GM23338 (cell line): ENCODE results near the gene SELENOO. TPM values are rescaled to one million over a fixed set of nuclear protein-coding genes. Genes with fewer than 3 reads are reported as not detected.

ENCODE experiments used
- ATAC-seq: fragments of 200-7000 bp; cut with Tn5 transposase; 3 replicates; pipeline ENCODE4 v1.9.1; 2020
- DNase-seq: peaks from one replicate; pipeline ENCODE4 v3.0.0-alpha.2; 2015; ENCODE audit warnings: low spot score
- H2AFZ ChIP-seq: fragments of 200-600 bp; sonication (generic); 2 replicates; pipeline ENCODE4 v1.8.0; 2016; ENCODE audit warnings: antibody characterized with exemption, mild to moderate bottlenecking, moderate library complexity
- H3F3A ChIP-seq: fragments of 200-600 bp; sonication (generic); replicated peaks from 2 replicates; pipeline ENCODE4 v1.8.0; 2017; ENCODE audit warnings: antibody characterized with exemption, mixed run types, low read depth
- H3K27ac ChIP-seq: fragments of 200-600 bp; sonication (generic); 2 replicates; pipeline ENCODE4 v1.6.1; 2016; ENCODE audit warnings: low read depth
- H3K27me3 ChIP-seq: fragments of 200-600 bp; sonication (generic); 2 replicates; pipeline ENCODE4 v1.8.0; 2016; ENCODE audit warnings: mild to moderate bottlenecking, mixed run types, moderate library complexity; ENCODE audit not compliant: insufficient read depth
- H3K36me3 ChIP-seq: fragments of 200-600 bp; sonication (generic); 2 replicates; pipeline ENCODE4 v1.8.0; 2016; ENCODE audit warnings: mild to moderate bottlenecking; ENCODE audit not compliant: insufficient read depth
- H3K4me1 ChIP-seq: fragments of 200-600 bp; sonication (generic); 2 replicates; pipeline ENCODE4 v1.8.0; 2016; ENCODE audit warnings: mild to moderate bottlenecking, moderate library complexity; ENCODE audit not compliant: insufficient read depth
- H3K4me2 ChIP-seq: fragments of 200-600 bp; sonication (generic); 2 replicates; pipeline ENCODE4 v1.7.1; 2017; ENCODE audit warnings: mixed run types
- H3K4me3 ChIP-seq: fragments of 200-600 bp; sonication (generic); 2 replicates; pipeline ENCODE4 v1.6.1; 2016; ENCODE audit warnings: mixed run types
- H3K79me2 ChIP-seq: fragments of 200-600 bp; sonication (generic); replicated peaks from 2 replicates; pipeline ENCODE4 v1.8.0; 2017; ENCODE audit warnings: mild to moderate bottlenecking; ENCODE audit not compliant: insufficient read depth
- H3K9me2 ChIP-seq: fragments of 200-600 bp; sonication (generic); 2 replicates; pipeline ENCODE4 v1.8.0; 2017; ENCODE audit not compliant: insufficient read depth
- H4K20me1 ChIP-seq: fragments of 200-600 bp; sonication (generic); replicated peaks from 2 replicates; pipeline ENCODE4 v1.8.0; 2017; ENCODE audit warnings: mild to moderate bottlenecking; ENCODE audit not compliant: insufficient read depth
- H3K27ac Mint-ChIP-seq: 2 replicates; pipeline ENCODE4 v1.8.0; 2020; ENCODE audit warnings: inconsistent platforms, mild to moderate bottlenecking, moderate library complexity, mixed read lengths
- H3K27me3 Mint-ChIP-seq: 3 replicates; pipeline ENCODE4 v1.8.0; 2022; ENCODE audit warnings: low read depth, mild to moderate bottlenecking, moderate library complexity, mixed read lengths, inconsistent platforms; ENCODE audit not compliant: insufficient read depth, poor library complexity
- H3K36me3 Mint-ChIP-seq: 3 replicates; pipeline ENCODE4 v1.8.0; 2021; ENCODE audit warnings: low read depth, mild to moderate bottlenecking, inconsistent platforms, moderate library complexity, mixed read lengths
- H3K4me1 Mint-ChIP-seq: 3 replicates; pipeline ENCODE4 v1.8.0; 2020; ENCODE audit warnings: mild to moderate bottlenecking, inconsistent platforms, mixed read lengths
- H3K4me3 Mint-ChIP-seq: 3 replicates; pipeline ENCODE4 v1.8.0; 2021; ENCODE audit warnings: moderate library complexity, mild to moderate bottlenecking, inconsistent platforms, mixed read lengths
- H3K9me3 Mint-ChIP-seq: 3 replicates; pipeline ENCODE4 v1.8.0; 2020; ENCODE audit warnings: moderate library complexity, mild to moderate bottlenecking, inconsistent platforms, mixed read lengths
- JUNB ChIP-seq: IDR thresholded peaks from one replicate; pipeline ENCODE4 v1.6.1; 2016; ENCODE audit warnings: antibody characterized with exemption; ENCODE audit not compliant: unreplicated experiment
- NANOG ChIP-seq: IDR thresholded peaks from 2 replicates; pipeline ENCODE4 v1.6.1; 2016; ENCODE audit warnings: antibody characterized with exemption, borderline replicate concordance
- POLR2AphosphoS5 ChIP-seq: IDR thresholded peaks from 2 replicates; pipeline ENCODE4 v1.6.1; 2016; ENCODE audit warnings: antibody characterized with exemption, low read depth
- STAT1 ChIP-seq: IDR thresholded peaks from one replicate; pipeline ENCODE4 v1.6.1; 2016; ENCODE audit warnings: antibody characterized with exemption; ENCODE audit not compliant: unreplicated experiment
- ZNF331 ChIP-seq: fragments of 250-450 bp; sonication (Bioruptor Pico); IDR thresholded peaks from 2 replicates; pipeline ENCODE4 v1.5.0; 2020; ENCODE audit warnings: low read depth, mild to moderate bottlenecking, moderate library complexity
- polyA plus RNA-seq: library from polyadenylated mRNA; unstranded; fragments of >200 nt; fragmentation: Nextera tagmentation; extraction: Ambion mirVana; gene quantifications from 2 replicates; pipeline ENCODE4 v1.2.1, GENCODE V29; 2016
- total RNA-seq: library from RNA; depleted of rRNA; stranded (reverse); fragments of >200 nt; shearing (Covaris generic); gene quantifications from 2 replicates; pipeline ENCODE4 v1.2.3, GENCODE V29; 2014
- TF ChIP-seq, protein P1 (sequence below): fragments of 250-450 bp; sonication (Bioruptor Pico); IDR thresholded peaks from 2 replicates; pipeline ENCODE4 v1.5.0; 2020; ENCODE audit warnings: mild to moderate bottlenecking, moderate library complexity

The SELENOO gene
- total and polyA plus RNA-seq, 2 experiments from 2014 or later: 6.8 to 21.3 TPM

GRCh38 chr22:50199829-50200460 is 866 bp upstream of the SELENOO start:
- peaks cover 6% of the 10 kb centered on the region; the same call in 2 of the 3 replicates for H3K9me3 Mint-ChIP-seq
- peaks cover 12% of the 10 kb centered on the region for H3K4me1 Mint-ChIP-seq
- Histone ChIP-seq H3K27me3 (peaks cover 9% of the 10 kb centered on the region; the same call in 1 of the 2 replicates), H3K36me3 (no peaks in the 10 kb centered on the region; the same call in 1 of the 2 replicates), H3K27ac (no peak overlapping the region), H3K79me2 (peaks cover 21% of the 10 kb centered on the region), H3K4me3 (peak overlapping the region; percentile 72), H3K4me2 (peak overlapping the region; percentile 87), H4K20me1 (peaks cover 13% of the 10 kb centered on the region), H3K4me1 (peaks cover 8% of the 10 kb centered on the region; the same call in 1 of the 2 replicates), H3F3A (peaks cover 14% of the 10 kb centered on the region), H2AFZ (peak overlapping the region; percentile 43; the same call in 1 of the 2 replicates), H3K9me2 (no peaks in the 10 kb centered on the region)
- DNase-seq: peak; percentile 81
- peaks cover 22% of the 10 kb centered on the region for H3K36me3 Mint-ChIP-seq
- peak overlapping the region; percentile 69 for H3K4me3 Mint-ChIP-seq
- TF ChIP-seq POLR2AphosphoS5 (peak; percentile 51), NANOG (no peak)
- peak; percentile 69 for ATAC-seq
- H3K27ac Mint-ChIP-seq: no peak overlapping the region
- peaks cover 8% of the 10 kb centered on the region for H3K27me3 Mint-ChIP-seq

GRCh38 chr22:50201191-50202129 is 649 bp downstream of the SELENOO start:
- Histone ChIP-seq H3F3A (peaks cover 14% of the 10 kb centered on the region), H3K27ac (no peak overlapping the region), H3K79me2 (peaks cover 21% of the 10 kb centered on the region), H3K4me1 (peaks cover 8% of the 10 kb centered on the region; the same call in 1 of the 2 replicates), H3K9me2 (no peaks in the 10 kb centered on the region), H3K27me3 (peaks cover 9% of the 10 kb centered on the region; the same call in 1 of the 2 replicates), H3K36me3 (no peaks in the 10 kb centered on the region; the same call in 1 of the 2 replicates), H4K20me1 (peaks cover 13% of the 10 kb centered on the region), H3K4me3 (peak overlapping the region; percentile 72), H3K4me2 (peak overlapping the region; percentile 92), H2AFZ (no peak overlapping the region)
- Mint-ChIP-seq H3K4me1 (peaks cover 13% of the 10 kb centered on the region), H3K27ac (no peak overlapping the region), H3K4me3 (peak overlapping the region; percentile 80), H3K27me3 (peaks cover 9% of the 10 kb centered on the region), H3K36me3 (peaks cover 26% of the 10 kb centered on the region), H3K9me3 (peaks cover 6% of the 10 kb centered on the region; the same call in 2 of the 3 replicates)
- no peak for TF ChIP-seq STAT1
- DNase-seq (peak; percentile 52), ATAC-seq (peak; percentile 1; the same call in 2 of the 3 replicates)

GRCh38 chr22:50202130-50202666 is 1.4 kb downstream of the SELENOO start:
- peak overlapping the region; percentile 72 for H3K4me3 ChIP-seq
- H3K27me3 Mint-ChIP-seq: peaks cover 9% of the 10 kb centered on the region
- H3K4me3 Mint-ChIP-seq: peak overlapping the region; percentile 80
- H3K4me2 ChIP-seq: peak overlapping the region; percentile 92
- H3K79me2 ChIP-seq: peaks cover 21% of the 10 kb centered on the region
- no peak for ATAC-seq
- peaks cover 8% of the 10 kb centered on the region; the same call in 1 of the 2 replicates for H3K4me1 ChIP-seq
- H3K27ac ChIP-seq: no peak overlapping the region
- H4K20me1 ChIP-seq: peaks cover 13% of the 10 kb centered on the region
- no peaks in the 10 kb centered on the region; the same call in 1 of the 2 replicates for H3K36me3 ChIP-seq
- no peak overlapping the region for H2AFZ ChIP-seq
- peaks cover 14% of the 10 kb centered on the region for H3K4me1 Mint-ChIP-seq
- peaks cover 9% of the 10 kb centered on the region; the same call in 1 of the 2 replicates for H3K27me3 ChIP-seq
- H3K9me3 Mint-ChIP-seq: peaks cover 6% of the 10 kb centered on the region; the same call in 2 of the 3 replicates
- no peak overlapping the region for H3K27ac Mint-ChIP-seq
- peaks cover 27% of the 10 kb centered on the region for H3K36me3 Mint-ChIP-seq
- no peak for DNase-seq
- no peaks in the 10 kb centered on the region for H3K9me2 ChIP-seq
- H3F3A ChIP-seq: peaks cover 14% of the 10 kb centered on the region
- TF ChIP-seq JUNB (no peak), ZNF331 (CRISPR knock-in tag) (no peak), POLR2AphosphoS5 (no peak)
- TF ChIP-seq, protein P1, sequence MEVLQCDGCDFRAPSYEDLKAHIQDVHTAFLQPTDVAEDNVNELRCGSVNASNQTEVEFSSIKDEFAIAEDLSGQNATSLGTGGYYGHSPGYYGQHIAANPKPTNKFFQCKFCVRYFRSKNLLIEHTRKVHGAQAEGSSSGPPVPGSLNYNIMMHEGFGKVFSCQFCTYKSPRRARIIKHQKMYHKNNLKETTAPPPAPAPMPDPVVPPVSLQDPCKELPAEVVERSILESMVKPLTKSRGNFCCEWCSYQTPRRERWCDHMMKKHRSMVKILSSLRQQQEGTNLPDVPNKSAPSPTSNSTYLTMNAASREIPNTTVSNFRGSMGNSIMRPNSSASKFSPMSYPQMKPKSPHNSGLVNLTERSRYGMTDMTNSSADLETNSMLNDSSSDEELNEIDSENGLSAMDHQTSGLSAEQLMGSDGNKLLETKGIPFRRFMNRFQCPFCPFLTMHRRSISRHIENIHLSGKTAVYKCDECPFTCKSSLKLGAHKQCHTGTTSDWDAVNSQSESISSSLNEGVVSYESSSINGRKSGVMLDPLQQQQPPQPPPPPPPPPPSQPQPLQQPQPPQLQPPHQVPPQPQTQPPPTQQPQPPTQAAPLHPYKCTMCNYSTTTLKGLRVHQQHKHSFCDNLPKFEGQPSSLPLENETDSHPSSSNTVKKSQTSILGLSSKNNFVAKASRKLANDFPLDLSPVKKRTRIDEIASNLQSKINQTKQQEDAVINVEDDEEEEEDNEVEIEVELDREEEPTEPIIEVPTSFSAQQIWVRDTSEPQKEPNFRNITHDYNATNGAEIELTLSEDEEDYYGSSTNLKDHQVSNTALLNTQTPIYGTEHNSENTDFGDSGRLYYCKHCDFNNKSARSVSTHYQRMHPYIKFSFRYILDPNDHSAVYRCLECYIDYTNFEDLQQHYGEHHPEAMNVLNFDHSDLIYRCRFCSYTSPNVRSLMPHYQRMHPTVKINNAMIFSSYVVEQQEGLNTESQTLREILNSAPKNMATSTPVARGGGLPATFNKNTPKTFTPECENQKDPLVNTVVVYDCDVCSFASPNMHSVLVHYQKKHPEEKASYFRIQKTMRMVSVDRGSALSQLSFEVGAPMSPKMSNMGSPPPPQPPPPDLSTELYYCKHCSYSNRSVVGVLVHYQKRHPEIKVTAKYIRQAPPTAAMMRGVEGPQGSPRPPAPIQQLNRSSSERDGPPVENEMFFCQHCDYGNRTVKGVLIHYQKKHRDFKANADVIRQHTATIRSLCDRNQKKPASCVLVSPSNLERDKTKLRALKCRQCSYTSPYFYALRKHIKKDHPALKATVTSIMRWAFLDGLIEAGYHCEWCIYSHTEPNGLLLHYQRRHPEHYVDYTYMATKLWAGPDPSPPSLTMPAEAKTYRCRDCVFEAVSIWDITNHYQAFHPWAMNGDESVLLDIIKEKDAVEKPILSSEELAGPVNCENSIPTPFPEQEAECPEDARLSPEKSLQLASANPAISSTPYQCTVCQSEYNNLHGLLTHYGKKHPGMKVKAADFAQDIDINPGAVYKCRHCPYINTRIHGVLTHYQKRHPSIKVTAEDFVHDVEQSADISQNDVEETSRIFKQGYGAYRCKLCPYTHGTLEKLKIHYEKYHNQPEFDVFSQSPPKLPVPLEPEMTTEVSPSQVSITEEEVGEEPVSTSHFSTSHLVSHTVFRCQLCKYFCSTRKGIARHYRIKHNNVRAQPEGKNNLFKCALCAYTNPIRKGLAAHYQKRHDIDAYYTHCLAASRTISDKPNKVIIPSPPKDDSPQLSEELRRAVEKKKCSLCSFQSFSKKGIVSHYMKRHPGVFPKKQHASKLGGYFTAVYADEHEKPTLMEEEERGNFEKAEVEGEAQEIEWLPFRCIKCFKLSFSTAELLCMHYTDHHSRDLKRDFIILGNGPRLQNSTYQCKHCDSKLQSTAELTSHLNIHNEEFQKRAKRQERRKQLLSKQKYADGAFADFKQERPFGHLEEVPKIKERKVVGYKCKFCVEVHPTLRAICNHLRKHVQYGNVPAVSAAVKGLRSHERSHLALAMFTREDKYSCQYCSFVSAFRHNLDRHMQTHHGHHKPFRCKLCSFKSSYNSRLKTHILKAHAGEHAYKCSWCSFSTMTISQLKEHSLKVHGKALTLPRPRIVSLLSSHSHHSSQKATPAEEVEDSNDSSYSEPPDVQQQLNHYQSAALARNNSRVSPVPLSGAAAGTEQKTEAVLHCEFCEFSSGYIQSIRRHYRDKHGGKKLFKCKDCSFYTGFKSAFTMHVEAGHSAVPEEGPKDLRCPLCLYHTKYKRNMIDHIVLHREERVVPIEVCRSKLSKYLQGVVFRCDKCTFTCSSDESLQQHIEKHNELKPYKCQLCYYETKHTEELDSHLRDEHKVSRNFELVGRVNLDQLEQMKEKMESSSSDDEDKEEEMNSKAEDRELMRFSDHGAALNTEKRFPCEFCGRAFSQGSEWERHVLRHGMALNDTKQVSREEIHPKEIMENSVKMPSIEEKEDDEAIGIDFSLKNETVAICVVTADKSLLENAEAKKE: no peak
